ENCODE measurements around the gene SPATA16.

The SPATA16 gene

DNA sequence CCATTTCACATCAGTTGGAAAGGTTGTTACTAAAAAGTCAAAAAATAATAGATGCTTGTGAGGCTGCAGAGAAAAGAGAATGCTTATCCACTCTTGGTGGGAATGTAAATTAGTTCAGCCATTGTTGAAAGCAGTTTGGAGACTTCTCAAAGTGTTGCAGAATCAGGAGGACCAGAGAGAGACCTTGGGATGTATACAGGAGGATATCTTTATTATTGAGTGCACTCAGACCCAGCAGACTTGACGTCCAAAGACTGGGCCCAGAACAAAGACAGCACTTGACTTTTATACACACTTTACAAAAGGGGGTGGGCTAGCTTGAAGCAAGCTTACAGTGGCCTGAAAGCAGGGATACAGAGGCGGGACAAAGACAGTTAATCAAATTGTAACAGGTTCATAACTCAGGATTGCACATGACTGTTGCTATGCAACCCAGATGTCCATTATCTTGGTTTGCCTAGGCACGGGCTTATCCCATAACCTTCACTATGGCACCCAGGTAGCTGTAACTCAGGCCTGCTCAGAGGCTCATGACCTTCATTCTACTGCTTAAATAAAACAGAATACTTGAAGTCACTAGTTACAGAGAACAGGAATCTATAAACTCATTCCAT lies 127.7 kb downstream of the SPATA16 start:
- H2AFZ ChIP-seq (ENCODE audit: low read length) = no peak overlapping the region
- no peaks in the 10 kb centered on the region for H3F3A ChIP-seq (ENCODE audit: low read depth)
- H3K9me3 ChIP-seq (ENCODE audit: insufficient read depth, low read depth, low read length) = no peaks in the 10 kb centered on the region
- no peaks in the 10 kb centered on the region for H3K79me2 ChIP-seq (ENCODE audit: insufficient read depth, low read length)
- no peaks in the 10 kb centered on the region for H4K20me1 ChIP-seq (ENCODE audit: insufficient read depth, low read length, poor library complexity, severe bottlenecking)
- TF ChIP-seq EZH2phosphoT487 (IDR thresholded peaks at IDR 0.05; ENCODE audit: borderline replicate concordance) = no peak
- TF ChIP-seq, protein P1, sequence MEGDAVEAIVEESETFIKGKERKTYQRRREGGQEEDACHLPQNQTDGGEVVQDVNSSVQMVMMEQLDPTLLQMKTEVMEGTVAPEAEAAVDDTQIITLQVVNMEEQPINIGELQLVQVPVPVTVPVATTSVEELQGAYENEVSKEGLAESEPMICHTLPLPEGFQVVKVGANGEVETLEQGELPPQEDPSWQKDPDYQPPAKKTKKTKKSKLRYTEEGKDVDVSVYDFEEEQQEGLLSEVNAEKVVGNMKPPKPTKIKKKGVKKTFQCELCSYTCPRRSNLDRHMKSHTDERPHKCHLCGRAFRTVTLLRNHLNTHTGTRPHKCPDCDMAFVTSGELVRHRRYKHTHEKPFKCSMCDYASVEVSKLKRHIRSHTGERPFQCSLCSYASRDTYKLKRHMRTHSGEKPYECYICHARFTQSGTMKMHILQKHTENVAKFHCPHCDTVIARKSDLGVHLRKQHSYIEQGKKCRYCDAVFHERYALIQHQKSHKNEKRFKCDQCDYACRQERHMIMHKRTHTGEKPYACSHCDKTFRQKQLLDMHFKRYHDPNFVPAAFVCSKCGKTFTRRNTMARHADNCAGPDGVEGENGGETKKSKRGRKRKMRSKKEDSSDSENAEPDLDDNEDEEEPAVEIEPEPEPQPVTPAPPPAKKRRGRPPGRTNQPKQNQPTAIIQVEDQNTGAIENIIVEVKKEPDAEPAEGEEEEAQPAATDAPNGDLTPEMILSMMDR (conservative IDR thresholded peaks at IDR 0.05; ENCODE audit: low read length) = no peak
- no peaks in the 10 kb centered on the region for H3K27me3 ChIP-seq (ENCODE audit: insufficient read depth, low read length, poor library complexity, severe bottlenecking)
- no peaks in the 10 kb centered on the region for H3K4me1 ChIP-seq (ENCODE audit: insufficient read depth, low read length, poor library complexity, severe bottlenecking)
- no peak overlapping the region for H3K9ac ChIP-seq (ENCODE audit: low read depth, low read length, poor library complexity, severe bottlenecking)
- no peak overlapping the region for H3K4me3 ChIP-seq (ENCODE audit: low read length, poor library complexity, severe bottlenecking)
- H3K9me2 ChIP-seq (replicated peaks; ENCODE audit: low read depth, low read length) = no peaks in the 10 kb centered on the region
- no peak overlapping the region for H3K4me2 ChIP-seq (ENCODE audit: low read depth, low read length, poor library complexity, severe bottlenecking)
- H3K36me3 ChIP-seq (ENCODE audit: insufficient read depth, low read length) = no peaks in the 10 kb centered on the region

DNA sequence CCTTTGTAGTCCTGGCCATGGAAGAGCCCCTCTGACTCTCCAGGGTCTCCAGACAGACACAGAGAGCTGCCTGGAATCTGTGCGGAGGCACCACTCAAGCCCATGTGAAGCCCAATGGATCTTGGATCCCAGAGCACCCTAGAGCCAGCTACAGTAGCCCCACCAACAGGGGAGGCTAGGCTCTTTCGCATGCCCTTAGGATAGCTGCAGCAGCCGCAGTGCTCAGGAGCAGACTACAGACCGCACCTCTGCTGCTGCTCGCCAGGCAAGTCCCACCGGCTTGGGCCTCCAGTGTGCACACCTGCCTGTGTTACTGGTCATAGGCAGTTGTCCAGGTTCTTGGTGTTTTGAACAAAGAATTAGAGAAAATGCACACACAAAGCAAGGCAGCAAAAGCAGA lies 131.6 kb downstream of the SPATA16 start:
- Histone ChIP-seq H3K4me1 (ENCODE audit: insufficient read depth, low read length, poor library complexity, severe bottlenecking) (no peaks in the 10 kb centered on the region), H3K9ac (ENCODE audit: low read depth, low read length, poor library complexity, severe bottlenecking) (no peak overlapping the region), H3K4me2 (ENCODE audit: low read depth, low read length, poor library complexity, severe bottlenecking) (no peak overlapping the region), H2AFZ (ENCODE audit: low read length) (no peak overlapping the region), H3K27me3 (ENCODE audit: insufficient read depth, low read length, poor library complexity, severe bottlenecking) (no peaks in the 10 kb centered on the region), H3F3A (ENCODE audit: low read depth) (no peaks in the 10 kb centered on the region), H3K79me2 (ENCODE audit: insufficient read depth, low read length) (no peaks in the 10 kb centered on the region), H3K9me2 (replicated peaks; ENCODE audit: low read depth, low read length) (no peaks in the 10 kb centered on the region), H3K4me3 (ENCODE audit: low read length, poor library complexity, severe bottlenecking) (no peak overlapping the region), H4K20me1 (ENCODE audit: insufficient read depth, low read length, poor library complexity, severe bottlenecking) (no peaks in the 10 kb centered on the region), H3K36me3 (ENCODE audit: insufficient read depth, low read length) (no peaks in the 10 kb centered on the region), H3K9me3 (ENCODE audit: insufficient read depth, low read depth, low read length) (no peaks in the 10 kb centered on the region)
- TF ChIP-seq, protein P1 (conservative IDR thresholded peaks at IDR 0.05; ENCODE audit: low read length) = no peak
- no peak for TF ChIP-seq EZH2phosphoT487 (IDR thresholded peaks at IDR 0.05; ENCODE audit: borderline replicate concordance)

DNA sequence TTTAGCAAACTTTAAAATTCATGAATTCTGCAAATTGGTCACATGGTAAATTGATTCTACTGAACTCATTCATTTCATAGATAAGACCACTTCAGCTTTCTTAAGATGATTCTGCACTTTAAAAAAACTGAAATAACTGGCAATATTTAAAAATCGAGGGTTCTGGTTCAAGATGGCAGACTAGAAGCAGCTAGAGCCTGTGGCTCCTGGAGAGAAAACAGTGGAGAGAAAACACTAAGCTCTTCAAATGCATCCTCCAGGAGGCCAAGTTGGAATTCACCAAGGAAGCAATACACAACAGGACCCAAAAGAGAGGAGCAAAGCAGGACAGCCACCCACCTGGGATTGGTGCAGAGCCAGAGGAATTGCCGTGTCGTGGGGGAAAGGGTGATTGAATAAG lies 132.1 kb downstream of the SPATA16 start:
- no peaks in the 10 kb centered on the region for H3K4me1 ChIP-seq (ENCODE audit: insufficient read depth, low read length, poor library complexity, severe bottlenecking)
- H3K4me2 ChIP-seq (ENCODE audit: low read depth, low read length, poor library complexity, severe bottlenecking) = no peak overlapping the region
- no peaks in the 10 kb centered on the region for H3K36me3 ChIP-seq (ENCODE audit: insufficient read depth, low read length)
- H3K9ac ChIP-seq (ENCODE audit: low read depth, low read length, poor library complexity, severe bottlenecking) = no peak overlapping the region
- no peaks in the 10 kb centered on the region for H3K79me2 ChIP-seq (ENCODE audit: insufficient read depth, low read length)
- no peaks in the 10 kb centered on the region for H3K27me3 ChIP-seq (ENCODE audit: insufficient read depth, low read length, poor library complexity, severe bottlenecking)
- no peaks in the 10 kb centered on the region for H4K20me1 ChIP-seq (ENCODE audit: insufficient read depth, low read length, poor library complexity, severe bottlenecking)
- H2AFZ ChIP-seq (ENCODE audit: low read length) = no peak overlapping the region
- TF ChIP-seq, protein P1 (conservative IDR thresholded peaks at IDR 0.05; ENCODE audit: low read length) = no peak
- TF ChIP-seq EZH2phosphoT487 (IDR thresholded peaks at IDR 0.05; ENCODE audit: borderline replicate concordance) = no peak
- H3K4me3 ChIP-seq (ENCODE audit: low read length, poor library complexity, severe bottlenecking) = no peak overlapping the region
- H3K9me2 ChIP-seq (replicated peaks; ENCODE audit: low read depth, low read length) = no peaks in the 10 kb centered on the region
- no peaks in the 10 kb centered on the region for H3K9me3 ChIP-seq (ENCODE audit: insufficient read depth, low read depth, low read length)
- no peaks in the 10 kb centered on the region for H3F3A ChIP-seq (ENCODE audit: low read depth)

All from Loucy (cell line).